ENCODE data around the gene CHRNE.
A peak's percentile ranks its signal among the peaks of the same experiment; 100 is the strongest.

CHRNE gene

GRCh38 chr17:4899341-4900230, 3.3 kb downstream of the CHRNE start, which contains the start of gene C17orf107:
Gene C17orf107 (plus strand): TSS chr17:4899536. CDS start chr17:4899763, 227 bp downstream.
- H3K4me2 ChIP-seq (ENCODE audit: low read length), result peak within 1 kb of the TSS; percentile 62
- H3K27ac ChIP-seq (ENCODE audit: low read depth, low read length), result no peak within 1 kb of the TSS
- no peaks in the 10 kb centered on the region for H3K79me2 ChIP-seq (ENCODE audit: control insufficient read depth, low read length)
- peaks cover 32% of the 10 kb centered on the region for H3K4me1 ChIP-seq (ENCODE audit: control insufficient read depth, low read length)
- peak within 1 kb of the TSS; percentile 60 for H3K4me3 ChIP-seq (ENCODE audit: low read length)
- peaks cover 17% of the 10 kb centered on the region for H3K27me3 ChIP-seq (ENCODE audit: control insufficient read depth, low read length)
- H3K9me2 ChIP-seq (replicated peaks; ENCODE audit: control insufficient read depth, low read length), result no peaks in the 10 kb centered on the region
- no peaks in the 10 kb centered on the region; the same call in 1 of the 2 replicates for H4K20me1 ChIP-seq (ENCODE audit: control insufficient read depth, insufficient read depth, low read depth, low read length)
- H3K9me3 ChIP-seq (ENCODE audit: control insufficient read depth, insufficient read depth, low read length), result no peaks in the 10 kb centered on the region
- H3F3A ChIP-seq (ENCODE audit: control insufficient read depth, insufficient read depth), result no peaks in the 10 kb centered on the region
- peaks cover 9% of the 10 kb centered on the region for H3K36me3 ChIP-seq (ENCODE audit: control insufficient read depth, low read length)
- TF ChIP-seq, protein P1, sequence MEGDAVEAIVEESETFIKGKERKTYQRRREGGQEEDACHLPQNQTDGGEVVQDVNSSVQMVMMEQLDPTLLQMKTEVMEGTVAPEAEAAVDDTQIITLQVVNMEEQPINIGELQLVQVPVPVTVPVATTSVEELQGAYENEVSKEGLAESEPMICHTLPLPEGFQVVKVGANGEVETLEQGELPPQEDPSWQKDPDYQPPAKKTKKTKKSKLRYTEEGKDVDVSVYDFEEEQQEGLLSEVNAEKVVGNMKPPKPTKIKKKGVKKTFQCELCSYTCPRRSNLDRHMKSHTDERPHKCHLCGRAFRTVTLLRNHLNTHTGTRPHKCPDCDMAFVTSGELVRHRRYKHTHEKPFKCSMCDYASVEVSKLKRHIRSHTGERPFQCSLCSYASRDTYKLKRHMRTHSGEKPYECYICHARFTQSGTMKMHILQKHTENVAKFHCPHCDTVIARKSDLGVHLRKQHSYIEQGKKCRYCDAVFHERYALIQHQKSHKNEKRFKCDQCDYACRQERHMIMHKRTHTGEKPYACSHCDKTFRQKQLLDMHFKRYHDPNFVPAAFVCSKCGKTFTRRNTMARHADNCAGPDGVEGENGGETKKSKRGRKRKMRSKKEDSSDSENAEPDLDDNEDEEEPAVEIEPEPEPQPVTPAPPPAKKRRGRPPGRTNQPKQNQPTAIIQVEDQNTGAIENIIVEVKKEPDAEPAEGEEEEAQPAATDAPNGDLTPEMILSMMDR (IDR thresholded peaks at IDR 0.05; ENCODE audit: low read depth, low read length, poor library complexity, severe bottlenecking), result no peak
- TF ChIP-seq EZH2phosphoT487 (IDR thresholded peaks at IDR 0.05; ENCODE audit: borderline replicate concordance, low read length), result no peak

DNA sequence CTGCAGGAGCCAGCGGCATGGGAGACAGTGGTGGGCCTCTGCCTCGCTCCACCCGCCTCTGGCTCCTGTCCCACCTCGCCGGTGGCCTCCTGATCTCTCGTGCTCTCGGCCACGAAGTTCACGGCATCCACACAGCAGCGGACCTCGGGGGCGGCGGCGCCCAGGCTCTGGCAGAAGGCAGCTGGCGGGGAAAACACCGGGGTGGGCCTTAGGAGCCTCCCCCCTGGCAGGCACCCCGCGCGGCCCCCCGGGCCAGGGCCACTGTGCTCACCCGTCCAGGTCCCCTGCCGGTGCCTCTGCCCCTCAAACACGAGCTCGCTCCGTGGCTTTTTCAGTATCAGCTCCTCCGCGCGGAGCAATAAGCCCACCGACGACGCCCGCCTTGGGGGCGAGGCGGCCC, 4.0 kb downstream of the CHRNE start:
- no peaks in the 10 kb centered on the region for H3F3A ChIP-seq (ENCODE audit: control insufficient read depth, insufficient read depth)
- H3K79me2 ChIP-seq (ENCODE audit: control insufficient read depth, low read length), result no peaks in the 10 kb centered on the region
- H3K27me3 ChIP-seq (ENCODE audit: control insufficient read depth, low read length), result peaks cover 14% of the 10 kb centered on the region
- peak overlapping the region; percentile 60 for H3K4me3 ChIP-seq (ENCODE audit: low read length)
- peaks cover 32% of the 10 kb centered on the region for H3K4me1 ChIP-seq (ENCODE audit: control insufficient read depth, low read length)
- H3K9me3 ChIP-seq (ENCODE audit: control insufficient read depth, insufficient read depth, low read length), result no peaks in the 10 kb centered on the region
- H4K20me1 ChIP-seq (ENCODE audit: control insufficient read depth, insufficient read depth, low read depth, low read length), result no peaks in the 10 kb centered on the region; the same call in 1 of the 2 replicates
- TF ChIP-seq EZH2phosphoT487 (IDR thresholded peaks at IDR 0.05; ENCODE audit: borderline replicate concordance, low read length), result no peak
- TF ChIP-seq, protein P1 (IDR thresholded peaks at IDR 0.05; ENCODE audit: low read depth, low read length, poor library complexity, severe bottlenecking), result no peak
- H3K36me3 ChIP-seq (ENCODE audit: control insufficient read depth, low read length), result peaks cover 14% of the 10 kb centered on the region
- no peak overlapping the region for H3K27ac ChIP-seq (ENCODE audit: low read depth, low read length)
- H3K4me2 ChIP-seq (ENCODE audit: low read length), result peak overlapping the region; percentile 62
- no peaks in the 10 kb centered on the region for H3K9me2 ChIP-seq (replicated peaks; ENCODE audit: control insufficient read depth, low read length)

DNA sequence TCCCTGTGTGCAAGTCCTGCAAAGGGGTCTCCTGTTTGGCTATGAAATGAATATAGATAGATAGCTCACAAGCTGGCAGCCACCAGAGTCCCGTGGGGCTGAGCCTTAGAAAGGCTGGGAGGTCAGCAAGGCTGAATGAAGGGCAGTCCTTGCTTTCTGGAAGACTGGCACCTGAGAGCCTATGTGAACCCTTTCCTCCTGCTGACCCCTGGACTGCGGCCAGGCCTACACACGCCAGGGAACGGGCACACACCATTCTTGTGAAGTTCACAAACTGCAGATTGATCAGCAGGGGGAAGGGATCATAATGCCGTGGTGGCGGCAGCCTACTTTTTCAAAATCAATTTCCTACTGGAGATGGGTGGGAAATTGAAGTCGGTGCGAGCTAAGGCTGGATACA, 4.5 kb downstream of the CHRNE start:
- Histone ChIP-seq H3K9me2 (replicated peaks; ENCODE audit: control insufficient read depth, low read length) (no peaks in the 10 kb centered on the region), H3K9me3 (ENCODE audit: control insufficient read depth, insufficient read depth, low read length) (no peaks in the 10 kb centered on the region), H3K79me2 (ENCODE audit: control insufficient read depth, low read length) (no peaks in the 10 kb centered on the region), H3F3A (ENCODE audit: control insufficient read depth, insufficient read depth) (no peaks in the 10 kb centered on the region), H3K36me3 (ENCODE audit: control insufficient read depth, low read length) (peaks cover 14% of the 10 kb centered on the region), H3K27ac (ENCODE audit: low read depth, low read length) (no peak overlapping the region), H4K20me1 (ENCODE audit: control insufficient read depth, insufficient read depth, low read depth, low read length) (no peaks in the 10 kb centered on the region; the same call in 1 of the 2 replicates), H3K4me3 (ENCODE audit: low read length) (no peak overlapping the region), H3K27me3 (ENCODE audit: control insufficient read depth, low read length) (peaks cover 14% of the 10 kb centered on the region), H3K4me2 (ENCODE audit: low read length) (no peak overlapping the region), H3K4me1 (ENCODE audit: control insufficient read depth, low read length) (peaks cover 28% of the 10 kb centered on the region)
- TF ChIP-seq, protein P1 (IDR thresholded peaks at IDR 0.05; ENCODE audit: low read depth, low read length, poor library complexity, severe bottlenecking), result no peak
- no peak for TF ChIP-seq EZH2phosphoT487 (IDR thresholded peaks at IDR 0.05; ENCODE audit: borderline replicate concordance, low read length)

Measured in DOHH2 (cell line).